ENCODE results near the gene BUB3. TPM values are rescaled to one million over a fixed set of nuclear protein-coding genes. Genes with fewer than 3 reads are reported as not detected.

Gene BUB3
- polyA plus RNA-seq, 1 donor (not counting 4 experiments of a cell fraction or from before 2014, with no cell fraction given): 162 TPM

GRCh38 chr10:123143825-123144168 is 10.4 kb upstream of the BUB3 start:
- H3K27me3 ChIP-seq (ENCODE audit: control insufficient read depth, extremely low read depth, insufficient read depth, low read length): peaks cover 100% of the 10 kb centered on the region
- no peak overlapping the region for H3K9ac ChIP-seq (ENCODE audit: control insufficient read depth, extremely low read depth, insufficient read depth, low read length)
- no peak overlapping the region for H3K27ac ChIP-seq (ENCODE audit: control insufficient read depth, insufficient read depth, low read length)
- no peak overlapping the region for H3K4me2 ChIP-seq (ENCODE audit: control insufficient read depth, extremely low read depth, insufficient read depth, low read depth, low read length)
- no peak for FAIRE-seq
- no peaks in the 10 kb centered on the region for H3K79me2 ChIP-seq (ENCODE audit: control insufficient read depth, insufficient read depth, low read length)
- no peaks in the 10 kb centered on the region for H3K9me1 ChIP-seq (ENCODE audit: control insufficient read depth, extremely low read depth, insufficient read depth, low read length)
- peaks cover 7% of the 10 kb centered on the region for H4K20me1 ChIP-seq (ENCODE audit: control insufficient read depth, extremely low read depth, insufficient read depth, low read length)
- TF ChIP-seq EZH2 (IDR thresholded peaks at IDR 0.05; ENCODE audit: low read length) (no peak), CTCF (optimal IDR thresholded peaks at IDR 0.05 in 1 of 3, IDR thresholded peaks at IDR 0.05 in 1 of 3, conservative IDR thresholded peaks at IDR 0.05 in 1 of 3; ENCODE audit: extremely low read depth in 1 of 3, insufficient read depth in 2 of 3, low read length in 3 of 3) (no peak)
- H3K4me1 ChIP-seq (ENCODE audit: control insufficient read depth, extremely low read depth, insufficient read depth, low read length): peaks cover 4% of the 10 kb centered on the region
- H2AFZ ChIP-seq (ENCODE audit: control insufficient read depth, low read length): no peak overlapping the region
- H3K4me3 ChIP-seq (ENCODE audit: control insufficient read depth in 2 of 3, extremely low read depth in 1 of 3, insufficient read depth in 2 of 3, low read depth in 1 of 3, low read length in 3 of 3): no peak overlapping the region
- no peaks in the 10 kb centered on the region for H3K36me3 ChIP-seq (ENCODE audit: control insufficient read depth in 2 of 2, extremely low read depth in 1 of 2, insufficient read depth in 2 of 2, low read length in 2 of 2)
- no peak for DNase-seq (ENCODE audit: low read depth, low spot score)
- H3K9me3 ChIP-seq (ENCODE audit: control insufficient read depth, low read depth, low read length): no peaks in the 10 kb centered on the region
- dilution Hi-C loops (cut with MboI; ENCODE audit: extremely low pct_ligation_motif_present, low sequenced_read_pairs): no loop called here

GRCh38 chr10:123144697-123145541 is 9.3 kb upstream of the BUB3 start:
- no peak for DNase-seq (ENCODE audit: low read depth, low spot score)
- FAIRE-seq: no peak
- Histone ChIP-seq H3K9me3 (ENCODE audit: control insufficient read depth, low read depth, low read length) (no peaks in the 10 kb centered on the region), H3K4me1 (ENCODE audit: control insufficient read depth, extremely low read depth, insufficient read depth, low read length) (peaks cover under 1% of the 10 kb centered on the region), H3K79me2 (ENCODE audit: control insufficient read depth, insufficient read depth, low read length) (no peaks in the 10 kb centered on the region), H3K36me3 (ENCODE audit: control insufficient read depth in 2 of 2, extremely low read depth in 1 of 2, insufficient read depth in 2 of 2, low read length in 2 of 2) (no peaks in the 10 kb centered on the region), H3K4me3 (ENCODE audit: control insufficient read depth in 2 of 3, extremely low read depth in 1 of 3, insufficient read depth in 2 of 3, low read depth in 1 of 3, low read length in 3 of 3) (no peak overlapping the region), H3K4me2 (ENCODE audit: control insufficient read depth, extremely low read depth, insufficient read depth, low read depth, low read length) (no peak overlapping the region), H3K27ac (ENCODE audit: control insufficient read depth, insufficient read depth, low read length) (no peak overlapping the region), H3K9me1 (ENCODE audit: control insufficient read depth, extremely low read depth, insufficient read depth, low read length) (no peaks in the 10 kb centered on the region), H3K27me3 (ENCODE audit: control insufficient read depth, extremely low read depth, insufficient read depth, low read length) (peaks cover 100% of the 10 kb centered on the region), H4K20me1 (ENCODE audit: control insufficient read depth, extremely low read depth, insufficient read depth, low read length) (peaks cover 7% of the 10 kb centered on the region), H2AFZ (ENCODE audit: control insufficient read depth, low read length) (no peak overlapping the region), H3K9ac (ENCODE audit: control insufficient read depth, extremely low read depth, insufficient read depth, low read length) (no peak overlapping the region)
- TF ChIP-seq EZH2 (IDR thresholded peaks at IDR 0.05; ENCODE audit: low read length): peak; percentile 90
- peak in 2 of 3 experiments; percentile 26 to 46 for TF ChIP-seq CTCF (optimal IDR thresholded peaks at IDR 0.05 in 1 of 3, IDR thresholded peaks at IDR 0.05 in 1 of 3, conservative IDR thresholded peaks at IDR 0.05 in 1 of 3; ENCODE audit: extremely low read depth in 1 of 3, insufficient read depth in 2 of 3, low read length in 3 of 3)
- dilution Hi-C loops (cut with MboI; ENCODE audit: extremely low pct_ligation_motif_present, low sequenced_read_pairs): no loop called here

Measured in keratinocyte (primary cell).